Skeletal muscle cell (primary cell): ENCODE results near the gene OR52E5.

Experiments used
- DNase-seq: peaks from one replicate; pipeline ENCODE4 v3.0.0-alpha.2; 2010; ENCODE audit warnings: low read depth
- H3K4me3 ChIP-seq: 2 replicates; pipeline ENCODE4 v1.5.1; 2011; ENCODE audit warnings: low read depth, mild to moderate bottlenecking, control low read depth, low read length, moderate library complexity

The OR52E5 gene

DNA sequence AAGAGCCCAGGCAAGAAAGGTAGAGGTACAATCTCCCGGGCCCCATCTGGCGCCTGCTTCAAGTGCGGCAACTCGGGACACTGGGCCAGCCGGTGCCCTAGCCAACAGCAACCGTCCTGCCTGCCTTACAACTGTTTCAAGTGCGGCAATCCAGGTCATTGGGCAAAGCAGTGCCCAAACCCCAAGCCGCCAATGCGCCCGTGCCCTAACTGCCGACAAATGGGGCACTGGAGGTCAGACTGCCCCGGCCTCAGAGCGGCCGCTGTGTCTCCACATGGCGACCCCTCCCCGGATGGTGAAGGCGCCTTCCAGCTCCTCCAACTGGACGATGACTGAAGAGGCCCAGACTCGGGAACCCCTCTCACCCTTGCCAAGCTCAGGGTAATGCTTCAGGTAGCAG is 37.6 kb downstream of the OR52E5 start:
- H3K4me3 ChIP-seq = no peak overlapping the region
- no peak for DNase-seq

DNA sequence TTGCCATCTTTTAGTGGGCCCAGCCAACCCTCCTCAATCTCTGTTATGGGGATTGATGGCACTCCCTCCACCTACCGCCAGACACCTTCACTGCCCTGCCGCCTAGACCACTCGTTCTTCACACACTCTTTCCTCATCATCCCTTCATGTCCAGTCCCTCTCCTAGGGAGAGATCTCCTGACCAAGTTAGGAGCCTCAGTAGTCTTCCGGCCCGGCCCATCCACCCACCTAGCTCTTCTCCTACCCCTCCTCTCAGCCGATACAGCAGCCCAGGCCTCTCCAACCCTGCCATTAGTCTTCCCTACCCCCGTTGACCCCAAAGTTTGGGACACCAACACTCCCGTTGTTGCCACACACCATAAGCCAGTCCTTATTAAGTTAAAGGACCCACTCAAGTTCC is 38.1 kb downstream of the OR52E5 start:
- no peak for DNase-seq
- H3K4me3 ChIP-seq = no peak overlapping the region

DNA sequence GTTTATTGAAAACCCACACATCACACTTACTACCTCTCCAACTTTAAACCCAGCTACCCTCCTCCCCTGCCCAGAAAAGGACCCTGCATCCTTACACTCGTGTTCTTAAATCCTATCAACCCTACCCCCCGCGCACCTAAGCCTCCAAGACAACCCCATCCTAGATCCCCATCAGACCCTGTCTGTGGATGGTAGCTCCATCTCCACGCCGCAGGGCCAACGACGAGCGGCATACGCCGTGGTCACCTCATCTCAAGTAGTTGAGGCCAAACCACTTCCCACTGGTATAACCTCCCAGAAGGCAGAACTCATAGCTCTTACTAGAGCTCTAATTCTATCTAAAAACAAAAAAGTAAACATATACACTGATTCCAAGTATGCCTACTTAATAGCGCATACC is 39.7 kb downstream of the OR52E5 start:
- no peak overlapping the region for H3K4me3 ChIP-seq

DNA sequence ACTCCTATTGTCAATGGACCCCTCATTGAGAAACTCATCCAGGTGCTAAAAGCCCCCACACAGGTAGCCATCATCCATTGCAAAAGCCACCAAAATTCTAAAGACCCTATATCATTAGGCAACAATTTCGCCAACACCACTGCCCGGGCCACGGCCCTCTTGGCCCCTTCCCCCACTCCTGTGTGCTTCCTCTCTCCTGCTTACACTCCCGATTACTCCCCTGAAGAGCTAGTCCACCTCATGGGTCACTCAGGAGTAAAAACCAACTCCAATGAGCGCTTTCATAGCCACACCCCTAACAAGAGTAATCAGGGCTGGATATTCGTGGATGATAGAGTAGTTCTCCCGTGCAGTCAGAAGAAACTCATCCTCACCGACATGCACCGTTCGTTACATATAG is 40.1 kb downstream of the OR52E5 start:
- DNase-seq = no peak
- H3K4me3 ChIP-seq = no peak overlapping the region

More for the DNA sequence above, 39.7 kb downstream of the OR52E5 start:
- DNase-seq = no peak

DNA sequence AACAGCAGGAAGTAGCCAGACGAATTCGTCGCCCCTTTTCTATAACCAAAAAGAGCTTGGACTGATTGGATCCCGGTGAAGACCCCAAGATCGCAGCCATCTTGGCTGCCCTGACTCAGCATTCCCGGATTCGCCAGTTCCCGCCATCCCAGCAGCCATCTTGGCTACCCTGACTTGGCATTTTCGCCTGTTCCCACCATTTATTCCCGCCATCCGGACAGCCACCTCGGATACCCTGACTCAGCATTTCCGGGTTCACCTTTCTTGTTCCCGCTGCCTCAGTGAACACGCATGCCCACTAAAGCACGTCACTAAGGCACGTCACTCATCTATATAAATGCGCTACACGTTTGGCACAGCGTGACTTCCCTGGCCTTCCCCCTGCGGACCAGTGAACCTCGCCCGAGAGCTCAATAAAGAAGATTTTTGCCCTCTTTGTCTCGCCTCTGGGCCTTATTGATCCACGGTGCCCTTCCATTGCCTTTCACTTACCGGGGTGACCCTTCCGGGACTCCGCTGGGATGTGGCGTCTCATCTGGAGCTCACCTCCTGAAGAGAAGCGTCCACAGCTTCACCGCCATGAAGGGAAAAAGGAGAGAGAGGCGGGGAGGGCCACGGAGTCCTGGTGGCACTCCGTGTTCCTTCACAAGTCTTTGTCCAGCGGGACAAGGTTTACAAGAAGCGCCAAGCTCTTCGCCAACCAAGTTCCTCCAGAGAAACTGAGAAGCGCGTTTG is 45.0 kb downstream of the OR52E5 start:
- DNase-seq = no peak
- no peak overlapping the region for H3K4me3 ChIP-seq

DNA sequence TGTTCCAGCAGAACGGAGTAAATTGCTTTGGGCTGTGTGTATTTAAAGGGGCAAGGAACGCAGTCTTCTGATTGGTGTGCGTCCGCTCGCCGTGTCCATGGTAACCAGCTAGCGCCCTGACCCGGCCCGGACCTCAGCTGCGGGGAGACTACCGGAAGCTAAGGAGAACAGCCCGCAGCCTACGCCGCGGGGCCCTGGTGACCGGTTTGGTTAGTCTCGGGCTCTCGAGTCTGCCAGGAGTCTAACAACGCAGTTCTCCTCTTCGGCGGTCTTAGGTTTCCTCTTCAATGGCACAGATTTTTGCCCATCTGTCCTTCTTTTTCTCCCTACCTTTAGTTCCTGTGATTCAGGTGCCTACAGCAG is 45.6 kb downstream of the OR52E5 start:
- DNase-seq = no peak
- no peak overlapping the region for H3K4me3 ChIP-seq

DNA sequence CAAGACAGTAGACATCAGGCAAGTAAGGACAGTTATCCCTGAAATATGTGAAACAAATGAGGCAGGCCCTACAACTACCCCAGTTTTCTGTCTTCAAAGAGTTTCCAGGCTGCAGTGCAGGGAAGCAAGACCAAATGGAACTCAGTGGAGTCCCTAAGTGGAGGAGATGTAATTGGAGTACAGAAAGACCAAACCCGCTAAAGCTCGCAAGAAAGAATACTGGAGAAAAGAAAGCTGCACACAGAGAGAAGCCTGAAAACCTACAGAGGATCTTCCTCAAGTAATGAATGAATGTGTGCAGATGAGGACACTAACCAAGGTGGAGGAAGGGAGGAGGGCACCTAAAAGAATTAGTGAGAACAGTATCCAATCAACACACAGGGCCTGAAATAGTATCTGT is 47.7 kb downstream of the OR52E5 start:
- no peak for DNase-seq
- H3K4me3 ChIP-seq = no peak overlapping the region

DNA sequence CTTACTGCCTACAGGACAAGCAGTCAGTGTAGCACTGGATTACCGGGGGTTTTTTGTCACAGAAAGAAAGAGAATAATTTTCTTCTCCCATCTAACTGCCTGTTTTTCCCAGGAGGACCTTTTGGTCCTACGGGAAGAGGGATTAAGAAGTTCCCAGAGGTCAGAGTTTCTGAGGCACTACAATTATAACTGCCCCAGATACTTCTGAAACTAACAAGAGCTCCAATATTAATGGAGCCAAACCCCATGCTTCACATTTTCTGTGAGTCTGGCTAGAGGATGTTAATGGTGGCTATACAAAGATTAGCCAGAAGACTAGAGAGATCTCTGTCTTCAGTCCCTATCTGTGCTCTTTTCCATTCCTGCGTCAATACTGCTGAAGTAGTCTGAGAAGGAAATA is 48.9 kb downstream of the OR52E5 start, which contains the start of gene OR56A3:
Gene OR56A3, plus strand, starts transcription at position 301 of the 400 bp plus-strand sequence. CDS start 5,096 bp downstream, outside the sequence.
- DNase-seq = no peak
- no peak within 1 kb of the TSS for H3K4me3 ChIP-seq
